NOMO-1 (cell line): Measurements from ENCODE around the gene RHBDD1.
A peak's percentile ranks its signal among the peaks of the same experiment; 100 is the strongest.
"Not testable (repeated sequence)": the region's sequence is repeated elsewhere in the genome, so short reads cannot be mapped to it uniquely, and the experiment has no call there.

Experiments
- DNase-seq, 2 experiments: peaks; one replicate each; lab custom pipeline; 2025; ENCODE audit not compliant: unreplicated experiment in 2 of 2; lab: John Stamatoyannopoulos, UW

The RHBDD1 gene

GRCh38 chr2:226799211-226799975 is 36.5 kb upstream of the RHBDD1 start, which contains the start of gene IRS1:
Gene IRS1, minus strand, starts transcription at chr2:226799820. Its CDS starts 1,082 bp downstream, at chr2:226798738.
- peak; percentile 17 to 20 for DNase-seq

GRCh38 chr2:226799976-226800940 is 35.6 kb upstream of the RHBDD1 start:
- no peak for DNase-seq

GRCh38 chr2:226800941-226801784 is 34.7 kb upstream of the RHBDD1 start:
- no peak for DNase-seq

GRCh38 chr2:226802573-226802972 is 33.3 kb upstream of the RHBDD1 start:
- DNase-seq: peak; percentile 48 to 77

- DNase-seq: no peak
Measured at GRCh38 chr2:226803410-226803809, 32.4 kb upstream of the RHBDD1 start.

GRCh38 chr2:226813148-226813701 is 22.6 kb upstream of the RHBDD1 start:
- no peak for DNase-seq

- no peak for DNase-seq
Measured at GRCh38 chr2:226818930-226819329, 16.9 kb upstream of the RHBDD1 start.

GRCh38 chr2:226825056-226825455 is 10.8 kb upstream of the RHBDD1 start:
- no peak for DNase-seq

- DNase-seq: no peak
Measured at GRCh38 chr2:226828191-226828590, 7.7 kb upstream of the RHBDD1 start.

- DNase-seq: no peak
Measured at GRCh38 chr2:226829721-226830631, 5.9 kb upstream of the RHBDD1 start.

- no peak for DNase-seq
Measured at GRCh38 chr2:226831266-226831665, 4.6 kb upstream of the RHBDD1 start.

- no peak for DNase-seq
Measured at GRCh38 chr2:226832061-226832460, 3.8 kb upstream of the RHBDD1 start.

GRCh38 chr2:226834880-226835279 is 974 bp upstream of the RHBDD1 start:
- DNase-seq: not testable (repeated sequence)

GRCh38 chr2:226835420-226835795 is 446 bp upstream of the RHBDD1 start:
- peak in 1 of 2 experiments; percentile 42 for DNase-seq

- DNase-seq: no peak
Measured at GRCh38 chr2:226836548-226836885, 663 bp downstream of the RHBDD1 start.

- no peak for DNase-seq
Measured at GRCh38 chr2:226837334-226837733, 1.5 kb downstream of the RHBDD1 start.

- DNase-seq: no peak
Measured at GRCh38 chr2:226837787-226838603, 2.1 kb downstream of the RHBDD1 start.

GRCh38 chr2:226838722-226839121 is 2.9 kb downstream of the RHBDD1 start:
- no peak for DNase-seq

- DNase-seq: no peak
Measured at GRCh38 chr2:226839161-226839560, 3.3 kb downstream of the RHBDD1 start.
